GM19025 (cell line): Measurements from ENCODE around the gene SCFD2.
A peak's percentile ranks its signal among the peaks of the same experiment; 100 is the strongest.
"Not testable (repeated sequence)": the region's sequence is repeated elsewhere in the genome, so short reads cannot be mapped to it uniquely, and the experiment has no call there.

Experiments used
- ATAC-seq: cut with Tn5 transposase; IDR thresholded peaks from one replicate; pipeline ENCODE4 v1.9.1; 2021; ENCODE audit warnings: mild to moderate bottlenecking, low read depth, moderate library complexity; ENCODE audit not compliant: unreplicated experiment

The SCFD2 gene

GRCh38 chr4:53346920-53347852 is 18.7 kb downstream of the SCFD2 start:
- ATAC-seq, result no peak

- not testable (repeated sequence) for ATAC-seq
These were observed 19.5 kb downstream of the SCFD2 start for GRCh38 chr4:53346392-53346791.

- not testable (repeated sequence) for ATAC-seq
These were observed 25.7 kb downstream of the SCFD2 start for GRCh38 chr4:53340145-53340544.

GRCh38 chr4:53334916-53335315 is 30.9 kb downstream of the SCFD2 start:
- ATAC-seq, result not testable (repeated sequence)

- ATAC-seq, result no peak
These were observed 39.3 kb downstream of the SCFD2 start for GRCh38 chr4:53326535-53326934.

- ATAC-seq, result no peak
These were observed 43.2 kb downstream of the SCFD2 start for GRCh38 chr4:53322696-53323095.

- ATAC-seq, result no peak
These were observed 43.9 kb downstream of the SCFD2 start for GRCh38 chr4:53321984-53322289.

- ATAC-seq, result no peak
These were observed 44.5 kb downstream of the SCFD2 start for GRCh38 chr4:53321151-53321983.

- no peak for ATAC-seq
These were observed 50.6 kb downstream of the SCFD2 start for GRCh38 chr4:53315300-53315699.

GRCh38 chr4:53314252-53314651 is 51.6 kb downstream of the SCFD2 start:
- ATAC-seq, result no peak

- no peak for ATAC-seq
These were observed 52.4 kb downstream of the SCFD2 start for GRCh38 chr4:53313510-53313909.

- no peak for ATAC-seq
These were observed 56.4 kb downstream of the SCFD2 start for GRCh38 chr4:53309321-53310040.

GRCh38 chr4:53307819-53308780 is 57.8 kb downstream of the SCFD2 start:
- peak; percentile 78 for ATAC-seq

- ATAC-seq, result no peak
These were observed 58.7 kb downstream of the SCFD2 start for GRCh38 chr4:53307210-53307609.

- no peak for ATAC-seq
These were observed 59.1 kb downstream of the SCFD2 start for GRCh38 chr4:53306729-53307128.

GRCh38 chr4:53292209-53292608 is 73.7 kb downstream of the SCFD2 start:
- not testable (repeated sequence) for ATAC-seq

- ATAC-seq, result no peak
These were observed 84.4 kb downstream of the SCFD2 start for GRCh38 chr4:53281438-53281837.

GRCh38 chr4:53280846-53281245 is 85.0 kb downstream of the SCFD2 start:
- no peak for ATAC-seq

GRCh38 chr4:53274609-53275268 is 91.1 kb downstream of the SCFD2 start:
- ATAC-seq, result no peak
